Fibroblast of pulmonary artery (primary cell): ENCODE data around the gene FAM229A.

Experiments used
- DNase-seq: peaks from one replicate; pipeline ENCODE4 v3.0.0-alpha.2; 2010; ENCODE audit warnings: low read depth
- H3K4me3 ChIP-seq: replicated peaks from 2 replicates; pipeline ENCODE4 v1.5.1; 2011; ENCODE audit warnings: low read depth, mild to moderate bottlenecking, control low read depth, low read length, moderate library complexity
- CTCF ChIP-seq: IDR thresholded peaks from 2 replicates; pipeline ENCODE4 v1.5.1; 2011; ENCODE audit warnings: mild to moderate bottlenecking, control low read depth, low read length, inconsistent platforms; ENCODE audit errors: missing control alignments

Gene FAM229A

GRCh38 chr1:32339363-32339978 lies 22.8 kb downstream of the FAM229A start:
- no peak overlapping the region for H3K4me3 ChIP-seq
- DNase-seq = peak; percentile 68
- TF ChIP-seq CTCF = no peak

- TF ChIP-seq CTCF = no peak
- H3K4me3 ChIP-seq = no peak overlapping the region
- no peak for DNase-seq
These were observed 23.6 kb downstream of the FAM229A start for GRCh38 chr1:32338637-32339145.

- TF ChIP-seq CTCF = no peak
- no peak overlapping the region for H3K4me3 ChIP-seq
- DNase-seq = peak; percentile 74
These were observed 24.2 kb downstream of the FAM229A start for GRCh38 chr1:32337855-32338636.

GRCh38 chr1:32336963-32337675 lies 25.2 kb downstream of the FAM229A start:
- DNase-seq = peak; percentile 68
- TF ChIP-seq CTCF = no peak
- H3K4me3 ChIP-seq = no peak overlapping the region

GRCh38 chr1:32336591-32336932 lies 25.7 kb downstream of the FAM229A start:
- no peak for TF ChIP-seq CTCF
- no peak overlapping the region for H3K4me3 ChIP-seq
- no peak for DNase-seq

GRCh38 chr1:32335790-32336590 lies 26.3 kb downstream of the FAM229A start, which contains the start of gene MARCKSL1:
MARCKSL1 (minus strand) TSS chr1:32336233; CDS start chr1:32336033, 200 bp downstream.
- peak within 1 kb of the TSS; percentile 79 for H3K4me3 ChIP-seq
- DNase-seq = peak; percentile 73
- TF ChIP-seq CTCF = no peak
